Liver (tissue), 9 donors: ENCODE measurements around the gene DIAPH3. TPM values are rescaled to one million over a fixed set of nuclear protein-coding genes. Genes with fewer than 3 reads are reported as not detected.

ENCODE experiments used
- DNase-seq: peaks from one replicate; pipeline ENCODE4 v3.0.0-alpha.2; 2017; ENCODE audit warnings: low spot score
- H3K27ac ChIP-seq, 2 donors: one replicate each; pipeline ENCODE4 v1.7.0; 2013; ENCODE audit warnings: inconsistent platforms in 2 of 2, low read length in 2 of 2, control low read depth in 1 of 2, low read depth in 1 of 2, mild to moderate bottlenecking in 1 of 2
- H3K27me3 ChIP-seq, 4 donors: one replicate each; pipeline versions ENCODE4 v1.6.1 to v1.7.0; 2013; ENCODE audit warnings: low read length in 3 of 4, inconsistent platforms in 1 of 4, mild to moderate bottlenecking in 1 of 4, moderate library complexity in 1 of 4; ENCODE audit not compliant: control insufficient read depth in 4 of 4, insufficient read depth in 4 of 4
- H3K36me3 ChIP-seq, 4 donors: one replicate each; pipeline versions ENCODE4 v1.6.1 to v1.7.0; 2013; ENCODE audit warnings: low read length in 3 of 4, mild to moderate bottlenecking in 3 of 4, low read depth in 1 of 4, moderate library complexity in 1 of 4; ENCODE audit not compliant: control insufficient read depth in 4 of 4, insufficient read depth in 3 of 4
- H3K4me1 ChIP-seq, 4 donors: one replicate each; pipeline versions ENCODE4 v1.6.1 to v1.7.0; 2013; ENCODE audit warnings: low read length in 3 of 4, mild to moderate bottlenecking in 3 of 4, moderate library complexity in 1 of 4; ENCODE audit not compliant: control insufficient read depth in 4 of 4, insufficient read depth in 4 of 4
- H3K4me3 ChIP-seq, 3 donors: one replicate each; pipeline versions ENCODE4 v1.6.1 to v1.7.0; 2013; ENCODE audit warnings: low read length in 3 of 3, control low read depth in 1 of 3, low read depth in 1 of 3, mild to moderate bottlenecking in 1 of 3
- H3K9ac ChIP-seq, 2 donors: one replicate each; pipeline ENCODE4 v1.7.0; 2013; ENCODE audit warnings: low read length in 2 of 2, mild to moderate bottlenecking in 2 of 2, moderate library complexity in 2 of 2, control low read depth in 1 of 2, low read depth in 1 of 2
- H3K9me3 ChIP-seq, 4 donors: one replicate each; pipeline versions ENCODE4 v1.6.1 to v1.7.0; 2013; ENCODE audit warnings: low read length in 3 of 4; ENCODE audit not compliant: control insufficient read depth in 4 of 4
- ATF3 ChIP-seq: IDR thresholded peaks from 2 replicates; pipeline ENCODE4 v1.6.1; 2016; ENCODE audit warnings: antibody characterized with exemption
- CTCF ChIP-seq: fragments of 150-350 bp; IDR thresholded peaks from 2 replicates; pipeline ENCODE4 v1.5.1; 2017; ENCODE audit warnings: improper control_type of control experiment, low read depth, low read length; ENCODE audit not compliant: missing input control
- EGR1 ChIP-seq, 2 donors: IDR thresholded peaks; 2 replicates each; pipeline ENCODE4 v1.6.1; 2016 to 2018; ENCODE audit warnings: antibody characterized with exemption in 2 of 2, low read depth in 2 of 2
- FOXA1 ChIP-seq: IDR thresholded peaks from 2 replicates; pipeline ENCODE4 v1.6.1; 2016; ENCODE audit warnings: antibody characterized with exemption
- FOXA2 ChIP-seq: IDR thresholded peaks from 2 replicates; pipeline ENCODE4 v1.6.1; 2016; ENCODE audit warnings: antibody characterized with exemption
- GABPA ChIP-seq, 2 donors: IDR thresholded peaks in 1 of 2; conservative IDR thresholded peaks in 1 of 2; 2 replicates each; pipeline ENCODE4 v1.6.1; 2016; ENCODE audit warnings: antibody characterized with exemption in 2 of 2, mild to moderate bottlenecking in 1 of 2, moderate library complexity in 1 of 2
- HNF4A ChIP-seq, 2 donors: conservative IDR thresholded peaks; 2 replicates each; pipeline ENCODE4 v1.6.1; 2016; ENCODE audit warnings: antibody characterized with exemption in 2 of 2, mild to moderate bottlenecking in 2 of 2
- HNF4G ChIP-seq: IDR thresholded peaks from 2 replicates; pipeline ENCODE4 v1.6.1; 2016; ENCODE audit warnings: antibody characterized with exemption
- JUND ChIP-seq, 2 donors: IDR thresholded peaks; 2 replicates each; pipeline ENCODE4 v1.6.1; 2016; ENCODE audit warnings: antibody characterized with exemption in 2 of 2
- MAX ChIP-seq: IDR thresholded peaks from 2 replicates; pipeline ENCODE4 v1.6.1; 2016; ENCODE audit warnings: antibody characterized with exemption
- NR2F2 ChIP-seq: IDR thresholded peaks from 2 replicates; pipeline ENCODE4 v1.6.1; 2016; ENCODE audit warnings: antibody characterized with exemption
- RAD21 ChIP-seq, 2 donors: IDR thresholded peaks; 2 replicates each; pipeline ENCODE4 v1.6.1; 2016; ENCODE audit warnings: antibody characterized with exemption in 2 of 2, mild to moderate bottlenecking in 2 of 2
- REST ChIP-seq: IDR thresholded peaks from 2 replicates; pipeline ENCODE4 v1.6.1; 2016; ENCODE audit warnings: antibody characterized with exemption, mild to moderate bottlenecking
- RXRA ChIP-seq, 2 donors: IDR thresholded peaks; 2 replicates each; pipeline ENCODE4 v1.6.1; 2017 to 2018; ENCODE audit warnings: antibody characterized with exemption in 2 of 2, mild to moderate bottlenecking in 1 of 2
- SP1 ChIP-seq: IDR thresholded peaks from 2 replicates; pipeline ENCODE4 v1.6.1; 2018; ENCODE audit warnings: antibody characterized with exemption, mild to moderate bottlenecking
- TAF1 ChIP-seq: conservative IDR thresholded peaks from 2 replicates; pipeline ENCODE4 v1.6.1; 2016; ENCODE audit warnings: antibody characterized with exemption, mild to moderate bottlenecking
- YY1 ChIP-seq: IDR thresholded peaks from 2 replicates; pipeline ENCODE4 v1.6.1; 2016; ENCODE audit warnings: antibody characterized with exemption, mild to moderate bottlenecking
- ZBTB33 ChIP-seq: IDR thresholded peaks from 2 replicates; pipeline ENCODE4 v1.6.1; 2016; ENCODE audit warnings: antibody characterized with exemption
- WGBS: extraction: QIAGEN DNeasy Blood & Tissue Kit; methylation state at CpG from one replicate; pipeline ENCODE4 v1.1.7; 2013; 5-methylcytosine and 5-hydroxymethylcytosine counted together
- polyA plus RNA-seq, 2 donors: library from polyadenylated mRNA; stranded (reverse) in 1 of 2; unstranded in 1 of 2; fragments of 200-250 nt in 1 of 2; fragments of >200 nt in 1 of 2; fragmentation: Nextera tagmentation in 1 of 2; extraction: Ambion mirVana in 1 of 2; gene quantifications; one replicate each; pipeline versions ENCODE4 v1.2.1 to v1.2.3, GENCODE V29; 2013 to 2015
- total RNA-seq, 2 donors: library from RNA; depleted of rRNA; stranded (reverse); fragments of >200 nt; gene quantifications; one replicate each; pipeline ENCODE4 v1.2.3, GENCODE V29; 2014
- donor health status: healthy.
- donor health status: healthy.
- donor health status: healthy.
- donor health status: healthy.
- donor health status: healthy.

DIAPH3 gene
- total and polyA plus RNA-seq, 4 donors, result 0.08 to 11.1 (median 0.27) TPM

GRCh38 chr13:59754411-59754810 lies 409.3 kb downstream of the DIAPH3 start:
- Histone ChIP-seq H3K27me3 (no peaks in the 10 kb centered on the region), H3K9me3 (no peaks in the 10 kb centered on the region), H3K27ac (no peak overlapping the region), H3K4me1 (no peaks in the 10 kb centered on the region), H3K4me3 (no peak overlapping the region), H3K9ac (no peak overlapping the region), H3K36me3 (no peaks in the 10 kb centered on the region)
- TF ChIP-seq ATF3 (no peak), SP1 (no peak)
- no peak for DNase-seq
- 87% methylated on average over 2 of the region's 2 CpGs for WGBS

- Histone ChIP-seq H3K27ac (no peak overlapping the region), H3K9ac (no peak overlapping the region), H3K27me3 (no peaks in the 10 kb centered on the region), H3K9me3 (no peaks in the 10 kb centered on the region), H3K36me3 (no peaks in the 10 kb centered on the region), H3K4me1 (no peaks in the 10 kb centered on the region), H3K4me3 (no peak overlapping the region)
- DNase-seq, result no peak
- 61% methylated on average over 7 of the region's 7 CpGs for WGBS
- no peak for TF ChIP-seq HNF4A (conservative IDR thresholded peaks at IDR 0.05)
These were observed 412.9 kb downstream of the DIAPH3 start for GRCh38 chr13:59750860-59751259.

- no peaks in the 10 kb centered on the region for H3K4me1 ChIP-seq
- H3K9me3 ChIP-seq, result no peaks in the 10 kb centered on the region
- H3K36me3 ChIP-seq, result no peaks in the 10 kb centered on the region
- H3K27me3 ChIP-seq, result no peaks in the 10 kb centered on the region
- no peak for DNase-seq
- TF ChIP-seq YY1 (no peak), RAD21 (IDR thresholded peaks at IDR 0.05) (no peak), JUND (IDR thresholded peaks at IDR 0.05) (no peak), HNF4G (no peak), TAF1 (no peak), ZBTB33 (no peak), NR2F2 (no peak), FOXA1 (no peak), REST (no peak), SP1 (no peak), ATF3 (no peak), HNF4A (conservative IDR thresholded peaks at IDR 0.05) (no peak), RXRA (IDR thresholded peaks at IDR 0.05) (no peak), CTCF (no peak), EGR1 (IDR thresholded peaks at IDR 0.05; ENCODE audit: low read depth in 2 of 2) (no peak), MAX (no peak), GABPA (IDR thresholded peaks at IDR 0.05 in 1 of 2, conservative IDR thresholded peaks at IDR 0.05 in 1 of 2) (no peak), FOXA2 (no peak)
- no peak overlapping the region for H3K27ac ChIP-seq
- no peak overlapping the region for H3K9ac ChIP-seq
- no peak overlapping the region for H3K4me3 ChIP-seq
- 79% methylated on average over 5 of the region's 5 CpGs for WGBS
These were observed 415.7 kb downstream of the DIAPH3 start for GRCh38 chr13:59748046-59748445.
